ENCODE measurements around the gene CDH2.

Gene CDH2

DNA sequence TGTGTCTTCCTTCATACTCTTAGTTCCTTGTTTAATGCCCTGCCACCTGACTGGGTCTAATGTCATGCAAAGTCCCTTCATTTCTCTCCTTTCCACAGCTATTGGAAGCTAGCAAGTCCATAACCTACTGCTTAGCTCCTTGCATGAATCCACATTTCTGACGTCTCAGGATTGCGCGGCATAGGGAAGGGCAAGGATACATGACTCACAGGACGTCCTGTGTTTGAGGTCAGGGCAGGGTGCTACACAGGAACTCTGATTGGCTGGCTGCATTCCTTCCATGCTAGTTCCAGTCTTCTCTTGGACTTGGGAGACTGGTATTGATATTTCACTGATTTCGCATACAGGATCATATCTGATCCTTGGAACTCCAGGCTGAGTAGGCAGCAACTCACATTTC lies 137.9 kb downstream of the CDH2 start:
- DNase-seq: no peak

DNA sequence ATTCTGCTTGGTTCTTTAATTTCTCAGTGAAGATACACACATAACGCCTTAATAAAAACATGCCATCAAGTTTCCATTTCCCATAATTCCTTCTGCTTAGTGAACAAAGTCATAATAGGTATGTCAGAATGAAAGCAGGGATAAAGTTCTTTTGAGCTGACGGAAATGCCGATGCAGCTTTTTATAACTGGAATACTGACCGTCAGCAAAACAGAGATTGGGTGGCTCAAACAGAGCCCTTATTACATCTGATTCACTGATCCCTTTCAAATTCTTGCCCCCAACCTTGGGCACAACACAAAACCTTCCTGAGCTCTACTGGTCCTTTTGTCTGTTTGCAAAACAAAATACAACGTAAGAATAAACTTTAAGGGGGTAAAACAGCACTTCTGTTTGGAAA lies 140.4 kb downstream of the CDH2 start:
- DNase-seq: no peak

DNA sequence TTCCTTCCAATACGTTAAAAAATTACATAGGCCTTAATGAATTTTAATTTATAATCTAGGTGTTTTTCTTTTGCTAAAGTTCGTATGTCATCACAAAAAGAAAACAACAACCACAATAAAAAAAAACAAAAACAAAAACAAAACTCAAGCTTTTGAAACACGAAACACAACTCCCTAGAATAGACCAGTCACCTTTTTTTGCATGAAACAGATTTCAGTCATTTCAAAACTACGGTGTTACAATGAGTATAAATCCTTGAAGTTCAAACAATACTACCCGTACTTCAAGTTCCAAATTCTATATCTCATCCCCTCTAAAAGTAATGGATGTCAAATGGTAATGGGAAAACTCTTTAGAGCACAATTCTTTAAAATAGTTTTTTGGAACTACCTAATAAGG lies 142.4 kb downstream of the CDH2 start:
- DNase-seq: no peak

DNA sequence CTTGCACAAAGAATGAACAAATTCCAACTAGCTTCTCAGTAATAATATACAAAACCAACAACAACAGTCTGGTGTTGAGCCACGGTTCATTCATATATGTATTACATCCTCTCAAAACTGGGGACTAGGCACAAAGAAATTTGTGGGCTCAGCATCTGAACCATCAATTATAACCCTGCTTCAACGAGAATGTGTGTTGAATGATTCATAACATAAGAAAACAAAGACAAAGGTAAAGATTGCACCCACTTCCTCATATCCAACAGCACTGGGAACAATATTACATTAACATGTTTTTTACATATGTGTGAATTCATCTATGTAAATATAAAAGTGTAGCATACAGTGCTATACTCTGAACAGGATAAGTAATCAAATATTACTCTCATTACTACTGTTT lies 144.8 kb downstream of the CDH2 start:
- no peak for DNase-seq

DNA sequence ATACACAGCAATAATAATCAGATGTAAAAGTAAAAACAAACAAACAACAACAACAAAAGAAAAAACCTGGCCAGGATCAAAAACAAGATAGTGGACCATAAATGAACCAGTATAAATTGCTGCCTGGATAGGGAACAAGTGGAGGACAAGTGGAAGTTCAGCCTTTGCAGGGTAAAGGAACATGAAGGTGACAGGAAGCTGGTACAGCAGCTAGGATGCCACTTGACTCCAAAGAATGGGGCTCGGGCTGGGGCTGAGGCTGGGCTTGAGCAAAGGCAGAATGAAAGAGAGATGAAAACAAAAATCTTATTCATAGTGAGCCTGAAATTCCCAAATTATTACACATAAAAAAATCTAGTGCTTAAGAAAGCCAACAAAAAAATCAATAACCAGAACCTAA lies 146.5 kb downstream of the CDH2 start:
- DNase-seq: no peak

DNA sequence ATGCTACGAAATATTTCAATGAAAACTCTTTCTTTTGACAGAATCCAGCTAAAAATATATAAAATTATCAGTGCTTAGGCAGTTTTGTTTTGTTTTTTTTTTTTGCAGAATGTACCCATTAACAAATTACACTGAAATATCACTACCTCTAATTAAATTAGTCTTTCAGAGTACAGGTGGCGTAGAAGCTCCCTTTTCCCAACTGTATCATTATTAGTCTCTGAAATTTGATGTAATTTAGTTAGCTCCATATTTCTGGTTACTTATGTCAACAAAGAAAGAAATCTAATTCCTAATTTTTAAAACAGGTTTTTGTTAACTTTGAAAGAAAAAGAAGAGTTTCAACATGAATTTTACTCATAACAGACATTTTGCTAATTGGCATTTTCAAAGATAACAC lies 149.2 kb downstream of the CDH2 start:
- DNase-seq: no peak

DNA sequence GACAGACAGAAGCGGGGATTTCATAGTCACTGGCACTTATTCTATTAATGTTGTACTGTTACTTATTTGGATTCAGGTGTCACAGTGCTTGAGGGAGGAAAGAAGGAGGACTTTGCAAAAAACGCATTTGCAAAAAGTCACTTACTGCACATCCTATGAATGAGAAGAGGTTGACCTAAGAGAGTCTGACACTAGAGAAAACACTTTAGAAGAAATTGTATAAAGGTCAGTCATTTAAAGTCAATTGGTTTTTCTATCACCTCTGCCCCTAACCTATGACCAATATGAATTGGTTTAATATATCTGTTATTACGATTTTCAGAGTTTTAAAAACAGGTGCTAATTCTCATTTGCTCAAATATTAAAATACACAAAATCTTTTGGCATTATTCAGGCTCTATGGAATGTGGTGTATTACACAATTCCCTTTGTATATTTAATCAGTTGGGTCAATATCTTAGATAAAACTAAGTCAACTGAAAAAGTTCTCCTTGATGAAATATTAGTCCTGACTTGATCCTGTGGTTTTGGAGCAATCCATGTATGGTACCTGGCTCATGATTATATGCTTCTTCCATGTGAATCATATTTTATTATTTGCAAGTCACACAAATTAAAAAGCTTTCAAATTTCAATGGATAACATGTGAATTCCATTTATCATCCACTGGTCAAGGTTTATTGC lies 157.4 kb downstream of the CDH2 start:
- DNase-seq: no peak

DNA sequence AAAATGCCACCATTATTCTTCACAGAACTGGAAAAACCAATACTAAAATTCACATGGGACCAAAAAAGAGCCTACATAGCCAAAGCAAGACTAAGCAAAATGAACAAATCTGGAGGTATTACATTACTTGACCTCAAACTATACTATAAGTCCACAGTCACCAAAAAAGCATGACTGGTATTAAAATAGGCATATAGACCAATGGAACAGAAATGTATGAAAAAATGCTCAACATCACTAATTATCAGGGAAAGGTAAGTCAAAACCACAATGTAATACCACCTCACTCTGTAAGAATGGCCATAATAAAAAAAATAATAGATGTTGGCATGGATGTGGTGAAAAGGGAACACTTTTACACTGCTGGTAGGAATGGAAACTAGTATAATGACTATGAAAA lies 158.6 kb downstream of the CDH2 start:
- no peak for DNase-seq

DNA sequence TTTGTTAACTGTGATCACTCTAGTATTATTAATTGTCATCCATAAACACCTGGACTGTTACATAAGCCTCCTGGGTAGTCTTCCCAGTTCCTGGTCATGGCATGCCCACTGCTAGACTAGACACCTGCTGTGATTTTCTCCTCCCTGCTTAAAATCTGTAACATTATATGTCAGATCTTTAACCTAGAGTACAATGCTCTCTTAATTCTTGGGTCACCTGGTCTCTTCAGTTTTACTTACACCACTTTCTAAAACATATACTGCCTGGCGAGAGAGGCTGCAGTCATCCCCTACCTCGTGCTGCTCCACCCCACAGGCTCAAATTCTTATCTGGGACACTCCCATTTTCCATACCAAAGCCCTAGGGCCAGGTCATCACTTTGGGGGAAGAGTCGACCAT lies 161.3 kb downstream of the CDH2 start:
- DNase-seq: no peak

DNA sequence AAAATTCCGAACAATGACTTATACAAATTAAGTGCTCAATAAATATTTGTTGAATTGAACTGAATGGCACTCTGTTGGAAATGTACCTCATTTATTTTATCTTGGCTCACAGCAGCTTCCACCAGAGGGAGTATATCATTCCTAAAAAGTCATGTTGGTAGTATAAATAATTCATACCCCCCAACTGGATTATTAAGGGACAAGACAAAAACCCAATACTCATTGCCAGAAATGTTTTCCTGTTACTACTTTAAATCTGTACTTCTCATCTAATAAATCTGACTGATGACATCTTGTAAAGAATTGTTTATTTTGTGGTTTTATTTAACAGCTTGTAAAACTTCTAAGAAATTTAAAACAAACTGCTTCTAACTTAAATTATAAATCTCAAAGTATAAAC lies 163.9 kb downstream of the CDH2 start:
- peak; percentile 7 for DNase-seq

DNA sequence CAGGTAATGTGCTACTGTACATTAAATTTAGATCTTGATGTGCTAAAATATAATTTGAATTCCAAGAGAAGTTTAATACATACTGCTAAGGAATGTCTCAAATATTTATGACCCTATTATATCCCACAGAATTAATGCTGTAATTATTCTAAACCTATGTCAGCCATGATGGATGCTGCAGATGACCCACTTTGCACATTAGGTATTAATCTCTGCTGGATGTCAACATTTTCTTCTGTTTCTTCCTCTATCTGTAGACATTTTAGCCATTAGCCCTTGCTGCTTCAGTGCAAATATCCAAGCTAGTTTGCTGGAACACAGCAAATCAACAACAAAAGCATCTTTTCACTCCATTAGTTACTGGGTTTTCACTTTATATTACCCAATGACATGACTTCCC lies 164.6 kb downstream of the CDH2 start:
- no peak for DNase-seq

DNA sequence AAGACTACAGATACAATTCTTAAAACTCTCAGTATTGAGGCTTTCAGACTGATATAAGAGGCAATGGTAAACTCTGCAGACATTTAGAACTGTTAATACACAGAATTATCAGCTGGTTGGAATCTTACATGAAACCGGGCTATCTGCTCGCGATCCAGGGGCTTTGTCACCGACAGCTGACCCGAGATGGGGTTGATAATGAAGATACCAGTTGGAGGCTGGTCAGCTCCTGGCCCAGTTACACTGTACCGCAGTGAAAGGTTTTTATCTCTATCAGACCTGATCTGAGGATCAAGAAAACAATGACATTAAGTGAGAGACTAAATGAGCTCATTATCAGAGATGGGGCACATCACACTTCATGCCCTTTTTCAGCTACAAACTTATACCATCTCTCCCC lies 167.3 kb downstream of the CDH2 start:
- no peak for DNase-seq

DNA sequence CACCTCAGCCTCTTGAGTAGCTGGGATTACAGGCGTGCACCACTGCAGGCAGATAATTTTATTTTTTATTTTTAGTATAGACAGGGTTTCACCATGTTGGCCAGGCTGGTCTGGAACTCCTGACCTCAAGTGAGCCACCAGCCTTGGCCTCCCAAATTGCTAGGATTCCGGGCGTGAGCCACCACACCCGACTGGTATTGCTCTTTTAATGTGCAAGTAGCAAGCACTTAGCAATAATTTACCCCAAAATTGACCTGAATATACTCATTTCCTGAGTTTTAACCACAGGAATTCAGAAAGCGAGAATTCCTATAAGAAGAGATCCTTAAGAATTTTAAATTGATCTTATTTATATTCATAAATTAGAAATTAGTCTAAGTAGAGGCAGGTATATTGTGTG lies 169.1 kb downstream of the CDH2 start:
- no peak for DNase-seq

DNA sequence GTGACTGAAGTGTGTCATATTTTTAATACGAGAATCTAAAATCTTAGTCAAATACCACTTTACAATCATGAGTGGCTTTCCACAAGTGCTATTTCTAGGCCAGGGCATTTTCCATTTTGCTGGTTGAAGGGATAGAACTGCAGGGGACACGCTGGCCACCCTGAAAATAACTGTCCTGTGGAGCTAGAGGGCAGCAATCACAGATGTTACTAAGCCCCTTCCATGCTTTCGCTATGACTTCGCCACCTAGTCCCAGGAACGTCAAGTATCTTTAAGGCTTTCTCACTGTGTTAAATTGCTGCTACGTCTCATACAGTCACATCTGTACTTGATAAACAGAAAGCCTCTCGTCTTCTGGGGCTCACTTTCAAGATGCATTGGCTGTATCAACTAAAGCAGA lies 171.8 kb downstream of the CDH2 start:
- DNase-seq: no peak

DNA sequence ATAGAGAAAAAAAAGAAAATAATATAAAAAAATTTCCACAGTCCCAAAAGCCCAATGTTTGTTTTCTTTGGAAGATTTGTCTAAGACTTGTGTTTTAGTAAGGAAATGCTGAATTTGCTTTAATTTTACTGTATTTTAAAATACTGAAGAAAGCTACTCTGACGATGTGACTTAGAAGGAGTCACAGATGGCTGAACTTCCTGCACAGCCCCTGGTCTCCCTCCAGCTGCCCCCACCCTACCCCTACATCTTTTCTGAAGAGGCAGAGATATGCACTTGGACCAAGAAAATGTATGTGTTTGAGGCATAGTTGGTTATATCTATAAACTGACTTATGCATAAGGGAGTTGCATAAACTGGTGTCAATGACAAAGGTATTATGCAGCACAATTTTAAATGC lies 172.3 kb downstream of the CDH2 start:
- DNase-seq: no peak

DNA sequence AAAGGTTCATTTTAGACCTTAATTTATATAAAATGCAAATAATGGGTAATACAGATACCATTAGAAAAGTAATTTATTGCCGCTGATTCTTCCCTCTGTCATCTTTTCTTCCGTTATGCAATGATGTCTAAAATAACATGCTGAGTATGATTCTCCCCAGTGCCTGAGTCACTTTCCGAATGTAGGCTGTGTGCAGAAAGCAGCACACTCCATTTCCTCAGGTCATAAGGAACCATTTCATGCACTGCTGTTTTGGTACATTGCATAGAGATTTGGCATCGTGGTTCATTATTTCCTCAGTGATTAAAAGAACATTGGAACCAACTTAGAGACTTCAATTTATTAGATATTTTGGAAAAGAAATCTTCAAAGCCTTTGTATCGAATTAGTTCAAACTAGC lies 173.5 kb downstream of the CDH2 start:
- no peak for DNase-seq

DNA sequence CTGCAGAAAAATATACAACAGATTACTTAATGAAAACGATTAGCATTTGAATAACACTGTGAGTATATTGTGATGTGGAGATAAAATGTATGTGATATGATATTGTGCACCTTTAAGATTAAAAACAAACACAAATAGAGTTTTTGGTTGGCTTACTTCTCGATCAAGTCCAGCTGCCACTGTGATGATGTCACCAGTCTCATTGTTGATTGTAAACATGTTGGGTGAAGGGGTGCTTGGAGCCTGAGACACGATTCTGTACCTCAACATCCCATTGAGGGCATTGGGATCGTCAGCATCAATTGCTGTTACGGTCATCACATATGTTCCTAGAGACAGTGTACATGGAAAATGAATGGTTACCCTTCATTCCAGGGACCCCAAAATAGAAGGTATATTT lies 174.1 kb downstream of the CDH2 start:
- DNase-seq: no peak

DNA sequence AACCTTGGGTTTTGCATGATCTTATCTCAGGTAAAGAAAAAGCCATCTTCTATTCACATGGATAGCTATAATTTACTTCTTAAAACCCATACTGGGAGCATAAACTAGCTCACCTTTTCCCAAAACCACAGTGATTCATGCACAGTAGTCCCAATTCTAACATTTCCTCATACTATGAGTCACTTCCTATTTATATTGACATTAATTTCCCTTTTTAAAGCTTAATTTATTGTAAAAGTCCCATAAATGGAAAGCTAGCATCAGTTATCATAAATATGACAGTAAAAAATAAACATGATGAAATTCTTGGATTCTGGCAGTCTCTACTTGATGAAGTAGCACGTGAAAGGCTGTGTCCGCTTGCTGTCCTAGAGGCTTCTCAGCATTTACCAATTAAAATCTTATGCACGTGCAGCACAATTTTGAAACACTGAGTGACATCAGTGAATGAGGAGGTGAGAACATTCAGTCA lies 180.1 kb downstream of the CDH2 start:
- no peak for DNase-seq

DNA sequence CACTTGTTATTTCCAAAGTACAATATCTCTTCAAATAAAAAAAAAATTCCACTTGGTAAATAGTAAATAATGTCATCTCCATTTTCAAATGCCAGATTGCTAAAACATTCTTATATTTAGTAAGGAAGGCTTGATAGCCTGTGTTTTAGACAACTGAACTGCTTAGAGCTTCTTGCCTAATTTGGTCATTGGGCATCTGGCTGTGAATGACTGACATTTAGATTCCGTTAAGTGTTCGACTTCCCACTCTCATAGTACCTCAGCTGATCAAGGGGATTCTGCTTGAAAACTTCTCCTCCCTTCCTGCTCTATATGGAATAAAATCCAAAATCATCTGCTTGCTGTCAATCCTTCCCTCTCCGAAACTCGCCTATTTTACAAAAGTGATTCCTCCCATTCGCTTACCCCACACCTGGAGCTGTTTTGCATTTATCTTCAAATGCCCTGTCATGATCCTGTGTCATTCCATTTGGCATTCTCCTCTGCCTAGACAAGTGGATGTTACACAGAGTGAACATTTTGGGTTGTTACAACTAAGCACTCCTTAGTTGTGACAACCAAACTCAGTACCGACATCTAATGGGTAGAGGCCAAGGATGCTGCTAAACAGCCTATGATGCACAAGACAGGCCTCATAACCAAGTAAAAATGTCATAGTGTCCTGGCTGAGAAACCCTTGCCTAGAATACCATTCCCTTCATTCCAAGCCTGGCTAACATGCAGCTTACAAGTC lies 181.0 kb downstream of the CDH2 start:
- DNase-seq: no peak

DNA sequence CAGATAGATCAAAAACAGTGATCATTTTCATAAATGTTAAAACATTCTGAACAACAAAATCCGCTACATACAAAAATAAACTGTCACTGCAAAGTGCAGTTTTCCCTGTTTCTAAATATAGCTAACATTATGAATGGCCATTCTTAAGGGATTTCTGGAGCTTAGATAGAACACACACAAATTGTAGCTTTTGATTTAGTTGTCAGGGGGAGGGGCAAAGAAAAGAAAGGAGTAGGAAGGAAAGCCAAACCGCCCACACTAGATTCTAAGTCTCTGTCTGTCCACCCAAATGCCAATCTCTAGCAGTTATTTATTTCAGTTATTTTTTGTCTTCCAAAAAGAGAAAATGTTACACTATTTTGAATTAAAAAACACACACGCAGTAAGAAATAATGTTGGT lies 182.4 kb downstream of the CDH2 start:
- no peak for DNase-seq

DNA sequence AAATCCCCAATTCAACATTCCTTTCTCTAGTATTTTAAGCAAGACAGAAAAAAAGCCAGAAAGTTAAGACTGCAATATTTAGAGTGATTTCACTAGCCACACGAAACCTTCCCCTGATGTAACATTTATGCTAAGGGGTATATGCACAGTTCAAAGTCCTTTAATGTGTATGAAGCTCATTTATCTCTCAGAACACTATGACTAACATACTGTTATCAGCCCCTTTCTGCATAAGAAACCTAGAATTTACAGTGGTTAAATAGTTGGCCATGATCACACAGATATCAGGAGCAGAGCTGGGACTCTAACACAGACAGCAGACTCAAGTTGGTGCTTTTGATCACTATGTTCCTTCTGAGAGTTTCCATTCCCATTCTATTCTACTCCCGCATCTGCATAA lies 185.5 kb downstream of the CDH2 start:
- DNase-seq: no peak

DNA sequence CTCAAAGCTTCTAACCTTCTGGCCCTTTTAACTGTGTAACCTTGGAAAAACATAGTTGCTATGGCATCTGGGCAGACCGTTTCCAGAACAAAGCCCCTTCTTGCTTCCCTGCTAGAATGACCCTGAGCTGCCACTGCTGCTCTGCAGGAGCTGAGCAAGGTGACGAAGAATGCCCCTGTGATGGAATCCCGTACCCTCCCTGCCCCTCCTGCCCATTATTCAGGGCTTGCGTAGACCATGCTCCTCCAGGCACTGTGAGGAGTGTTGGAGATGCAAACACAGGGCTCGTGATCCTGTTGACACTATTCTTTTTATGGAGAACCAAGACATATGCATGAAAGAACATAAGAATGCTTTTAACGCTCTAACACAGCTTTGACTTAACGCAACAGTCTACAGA lies 191.1 kb downstream of the CDH2 start:
- DNase-seq: no peak

DNA sequence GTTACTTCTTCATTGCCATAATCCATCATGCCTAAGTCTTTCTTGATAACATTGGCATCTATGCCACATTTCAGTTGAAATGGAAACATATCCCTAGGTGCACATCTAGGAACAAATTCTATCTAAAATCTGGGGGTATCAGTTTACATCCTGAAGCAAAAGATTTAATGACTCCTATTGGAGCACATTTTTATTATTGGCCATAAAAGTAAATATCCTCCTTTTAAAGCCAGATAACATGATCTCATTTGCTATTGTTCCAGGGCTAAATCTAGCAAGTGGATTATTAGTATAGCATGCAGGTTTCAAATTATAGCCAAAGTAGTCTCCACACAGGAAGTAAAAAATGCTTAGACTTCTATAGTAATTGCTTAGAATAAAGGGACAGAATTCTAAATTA lies 193.2 kb downstream of the CDH2 start:
- DNase-seq: peak; percentile 49

DNA sequence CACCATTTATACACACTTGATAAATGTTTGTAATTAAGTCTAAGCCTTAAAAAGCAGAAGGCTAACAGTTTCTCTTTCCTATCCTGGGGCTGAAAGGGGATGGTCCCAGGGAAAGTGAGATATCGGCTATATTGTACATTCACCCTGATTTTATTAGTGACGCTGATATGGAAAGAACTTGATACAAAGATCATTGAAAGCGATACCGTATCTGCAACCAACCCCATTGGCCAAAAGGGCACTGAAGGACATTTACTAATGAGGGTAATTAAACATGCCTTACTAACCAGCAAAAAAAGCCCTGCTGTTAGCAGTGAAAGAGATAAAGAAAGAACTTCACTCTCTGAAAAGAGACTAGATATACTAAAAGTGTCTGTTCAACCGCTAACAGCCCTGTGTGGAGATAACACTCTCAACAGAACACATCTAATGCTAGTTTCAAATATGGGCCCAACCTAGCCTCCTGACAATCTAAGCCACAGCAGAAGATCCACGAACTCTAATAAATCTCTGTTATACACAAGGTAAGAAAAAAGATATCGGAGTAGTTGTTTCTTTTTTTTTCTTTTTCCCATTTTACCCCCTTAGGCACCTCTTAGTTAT lies 200.0 kb downstream of the CDH2 start:
- no peak for DNase-seq

DNA sequence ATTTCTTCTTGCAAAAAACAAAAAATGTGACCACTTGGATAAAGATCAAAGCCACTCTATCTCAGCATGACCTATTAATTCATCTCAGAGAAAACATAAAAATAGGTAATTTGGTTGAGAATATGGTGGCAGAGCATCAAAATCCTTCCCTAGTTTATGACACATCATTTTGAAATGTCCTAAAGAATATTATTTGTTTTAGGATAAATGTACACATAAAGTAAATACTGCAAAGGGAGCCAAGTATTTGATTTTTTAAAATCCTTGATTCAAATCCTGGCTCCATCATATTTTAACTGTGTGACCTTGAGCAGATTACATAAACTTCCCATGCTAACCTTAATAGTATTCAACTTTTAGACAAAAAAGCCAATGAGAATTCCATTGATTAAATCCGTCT lies 206.6 kb downstream of the CDH2 start:
- DNase-seq: no peak
